ENCODE results near the gene ZNF697.
"Not testable (repeated sequence)": the region's sequence is repeated elsewhere in the genome, so short reads cannot be mapped to it uniquely, and the experiment has no call there.

ZNF697 gene

GRCh38 chr1:119631086-119631432, 17.0 kb downstream of the ZNF697 start:
- DNase-seq: no peak

- no peak for DNase-seq
Observed at GRCh38 chr1:119626841-119627240, 21.2 kb downstream of the ZNF697 start.

- no peak for DNase-seq
Observed at GRCh38 chr1:119626011-119626545, 22.0 kb downstream of the ZNF697 start.

- DNase-seq: no peak
Observed at GRCh38 chr1:119623678-119624077, 24.4 kb downstream of the ZNF697 start.

- no peak for DNase-seq
Observed at GRCh38 chr1:119623193-119623515, 24.9 kb downstream of the ZNF697 start.

- DNase-seq: no peak
Observed at GRCh38 chr1:119622311-119623192, 25.5 kb downstream of the ZNF697 start.

GRCh38 chr1:119621705-119622104, 26.4 kb downstream of the ZNF697 start:
- no peak for DNase-seq

GRCh38 chr1:119617751-119618691, 30.0 kb downstream of the ZNF697 start:
- DNase-seq: peak; percentile 61

GRCh38 chr1:119616748-119617147, 31.3 kb downstream of the ZNF697 start:
- not testable (repeated sequence) for DNase-seq

- not testable (repeated sequence) for DNase-seq
Observed at GRCh38 chr1:119615100-119615499, 33.0 kb downstream of the ZNF697 start.

GRCh38 chr1:119613769-119614720, 34.0 kb downstream of the ZNF697 start:
- DNase-seq: peak; percentile 90

- peak; percentile 54 for DNase-seq
Observed at GRCh38 chr1:119611701-119612113, 36.4 kb downstream of the ZNF697 start.

GRCh38 chr1:119608816-119609215, 39.2 kb downstream of the ZNF697 start:
- not testable (repeated sequence) for DNase-seq

- not testable (repeated sequence) for DNase-seq
Observed at GRCh38 chr1:119607087-119607807, 40.8 kb downstream of the ZNF697 start.

- DNase-seq: no peak
Observed at GRCh38 chr1:119606394-119606793, 41.7 kb downstream of the ZNF697 start.

- no peak for DNase-seq
Observed at GRCh38 chr1:119605686-119606085, 42.4 kb downstream of the ZNF697 start.

- DNase-seq: not testable (repeated sequence)
Observed at GRCh38 chr1:119605080-119605479, 43.0 kb downstream of the ZNF697 start.

GRCh38 chr1:119603695-119604094, 44.4 kb downstream of the ZNF697 start:
- DNase-seq: no peak

- not testable (repeated sequence) for DNase-seq
Observed at GRCh38 chr1:119603241-119603640, 44.8 kb downstream of the ZNF697 start.

GRCh38 chr1:119602789-119603188, 45.3 kb downstream of the ZNF697 start:
- DNase-seq: not testable (repeated sequence)

- no peak for DNase-seq
Observed at GRCh38 chr1:119602169-119602568, 45.9 kb downstream of the ZNF697 start.

GRCh38 chr1:119600976-119601375, 47.1 kb downstream of the ZNF697 start:
- no peak for DNase-seq
